Adipose tissue (tissue), 3 donors: ENCODE measurements around the gene ARMC8. TPM values are rescaled to one million over a fixed set of nuclear protein-coding genes. Genes with fewer than 3 reads are reported as not detected.

Experiments used
- H3K27ac ChIP-seq: one replicate; pipeline ENCODE4 v1.5.1; 2013; ENCODE audit warnings: low read depth, low read length
- WGBS, 3 donors: extraction: QIAGEN DNeasy Blood & Tissue Kit; methylation state at CpG; one replicate each; pipeline ENCODE4 v1.1.7; 2013; 5-methylcytosine and 5-hydroxymethylcytosine counted together
- polyA plus RNA-seq, 3 donors: library from polyadenylated mRNA; stranded (reverse); fragments of 200-250 nt; gene quantifications; one replicate each; pipeline ENCODE4 v1.2.3, GENCODE V29; 2013
- donor health status: healthy with polysubstance abuse.
- donor health status: Bipolar disorder and iron deficiency.
- donor health status: healthy.

The ARMC8 gene
- polyA plus RNA-seq, 3 donors: 9.1 to 32.1 (median 17.0) TPM

DNA sequence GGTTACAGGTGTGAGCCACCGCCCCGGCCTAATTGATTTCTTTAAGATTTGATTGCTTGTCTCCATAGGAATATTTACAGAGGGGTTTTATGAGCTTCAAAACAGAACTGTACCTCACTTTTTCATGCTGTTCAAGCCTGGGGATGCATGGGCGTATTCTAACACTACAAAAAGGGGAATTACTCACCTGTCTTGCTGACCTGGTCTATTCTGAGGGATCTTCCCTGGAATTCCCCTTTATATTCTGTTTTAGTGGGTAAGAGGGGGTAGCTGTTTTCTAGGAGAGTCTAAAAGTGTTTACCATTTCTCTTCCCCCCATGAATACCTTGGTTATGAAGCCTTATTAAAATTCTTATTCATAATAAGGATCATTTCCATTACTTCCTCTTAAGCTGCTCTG lies 94.5 kb downstream of the ARMC8 start:
- WGBS, 3 donors: 93 to 97% (median 96%) methylated on average over 3 of the region's 3 CpGs
- no peak overlapping the region for H3K27ac ChIP-seq

DNA sequence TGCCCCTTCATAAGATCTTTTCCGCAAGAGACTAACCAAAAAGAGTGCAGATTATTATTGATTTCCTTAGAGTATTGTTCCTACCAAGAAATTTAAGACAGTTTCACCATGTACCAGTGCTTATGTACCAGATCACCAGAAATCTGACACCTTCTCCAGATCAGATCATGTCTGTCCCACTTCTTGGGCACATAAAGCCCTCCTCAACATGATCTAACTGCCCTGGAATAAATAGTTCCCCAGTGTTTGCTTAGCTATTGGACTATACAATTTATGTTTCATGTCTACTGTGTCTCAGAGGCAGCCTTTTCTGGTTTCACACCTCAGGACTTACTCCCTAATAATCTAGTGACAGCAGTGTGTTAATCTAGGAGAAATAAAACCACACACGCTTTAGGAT lies 95.7 kb downstream of the ARMC8 start:
- H3K27ac ChIP-seq: no peak overlapping the region

DNA sequence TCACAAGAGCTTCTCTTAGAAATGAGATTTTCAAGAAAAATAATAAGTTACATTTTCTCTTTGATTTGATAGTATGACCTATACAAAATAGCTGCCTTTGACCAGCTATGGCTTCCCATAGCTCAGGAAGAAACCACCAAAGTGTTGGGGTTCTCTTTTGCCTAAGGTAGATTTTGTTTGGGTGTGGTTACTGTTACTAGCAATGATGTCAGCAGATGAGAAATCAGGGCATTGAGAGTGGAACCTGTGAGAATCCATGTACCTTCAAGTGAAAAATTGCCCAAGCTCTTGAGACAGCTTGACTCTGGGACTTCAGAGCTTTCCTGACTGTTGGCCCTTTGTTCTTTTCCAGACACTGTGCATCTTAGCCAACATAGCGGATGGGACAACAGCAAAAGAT lies 97.0 kb downstream of the ARMC8 start:
- WGBS, 3 donors: 97 to 100% (median 100%) methylated on average over 1 of the region's 1 CpG
- H3K27ac ChIP-seq: no peak overlapping the region

More for the DNA sequence above, 95.7 kb downstream of the ARMC8 start:
- WGBS, 3 donors: 97 to 98% (median 98%) methylated on average over 2 of the region's 2 CpGs

DNA sequence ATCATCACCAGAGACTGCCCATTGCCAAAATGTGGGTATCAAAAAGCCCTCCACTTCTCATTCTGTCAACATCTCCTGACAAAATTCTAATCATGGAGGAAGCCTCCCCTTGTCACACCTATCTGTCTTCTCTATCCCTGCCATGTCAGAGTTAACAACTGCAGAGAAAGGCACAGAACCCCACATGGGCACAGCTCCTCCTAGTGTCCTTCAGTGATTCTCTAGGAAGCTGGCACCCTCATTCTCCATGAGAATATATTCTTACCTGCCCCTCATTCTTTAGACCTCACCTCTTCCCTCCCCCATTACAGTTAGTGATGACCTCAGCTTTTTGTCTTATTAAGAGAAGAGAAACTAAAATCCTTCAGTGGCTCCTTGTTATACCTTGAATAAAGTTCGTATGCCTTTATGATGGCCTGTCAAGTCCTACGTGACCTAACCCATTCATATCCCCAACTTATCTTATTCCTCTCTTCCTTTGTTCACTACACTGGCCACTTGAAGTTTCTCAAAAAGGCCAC lies 97.9 kb downstream of the ARMC8 start:
- 95 to 98% (median 98%) methylated on average over 2 of the region's 2 CpGs for WGBS, 3 donors
- no peak overlapping the region for H3K27ac ChIP-seq

DNA sequence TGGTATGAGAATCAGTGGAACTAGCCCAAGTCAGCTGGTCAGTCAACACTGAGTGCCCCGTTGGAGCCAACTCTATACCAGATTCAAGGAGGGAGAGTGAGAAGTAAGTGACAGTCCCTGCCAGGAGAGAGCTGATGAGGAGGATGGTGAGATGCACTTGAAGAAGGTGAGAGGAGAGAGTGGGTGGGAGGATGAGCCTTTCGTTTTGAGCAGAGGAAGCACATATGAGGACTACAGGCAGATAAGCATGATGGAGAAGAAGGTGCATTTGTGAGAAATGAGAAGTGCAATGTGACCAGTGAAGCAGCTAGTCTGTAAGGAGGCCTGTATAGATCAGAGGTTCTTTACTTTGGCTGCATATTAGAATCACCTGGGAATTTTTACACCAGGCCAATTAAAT lies 102.2 kb downstream of the ARMC8 start:
- H3K27ac ChIP-seq: no peak overlapping the region
- WGBS, 3 donors: 85 to 98% (median 95%) methylated on average over 2 of the region's 2 CpGs

DNA sequence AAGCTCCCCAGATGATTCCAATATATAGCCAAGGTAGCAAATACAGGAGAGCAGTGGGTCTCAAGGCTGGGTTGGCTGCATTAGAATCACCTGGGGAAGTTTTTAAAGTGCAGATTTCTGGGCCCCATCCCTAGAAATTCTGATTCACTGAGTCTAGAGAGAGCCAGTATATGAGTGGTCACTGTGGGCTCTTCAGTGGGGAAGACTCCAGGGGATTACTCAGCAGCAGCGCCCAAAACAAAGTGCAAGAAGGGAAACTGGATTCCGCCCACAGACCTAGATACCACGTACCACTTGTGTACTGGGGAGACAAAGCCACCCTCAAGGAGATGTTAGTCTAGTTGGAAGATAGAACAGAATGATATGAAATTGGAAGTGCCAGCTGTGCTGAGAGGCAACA lies 102.6 kb downstream of the ARMC8 start:
- no peak overlapping the region for H3K27ac ChIP-seq
- WGBS, 3 donors: 96 to 99% (median 96%) methylated on average over 3 of the region's 3 CpGs

DNA sequence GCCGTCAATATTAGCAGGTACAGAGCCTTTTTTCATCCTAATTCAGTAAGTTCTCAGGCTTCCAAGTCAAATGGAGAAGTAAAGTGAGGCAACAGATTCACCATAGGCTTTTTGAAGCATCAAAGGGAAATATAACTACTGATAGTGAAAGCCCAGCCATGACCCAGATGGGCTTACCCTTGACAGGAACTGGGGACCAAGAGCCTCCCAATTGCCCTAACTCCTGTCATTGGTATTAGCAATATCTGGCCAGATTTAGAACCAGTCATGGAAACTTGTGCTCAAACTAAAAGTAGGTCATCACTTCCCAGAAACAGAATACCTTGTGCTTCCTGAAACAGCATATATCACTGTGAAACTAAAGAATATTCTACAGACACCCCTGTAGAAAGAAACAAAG lies 109.5 kb downstream of the ARMC8 start:
- WGBS, 3 donors: 94 to 97% (median 94%) methylated on average over 1 of the region's 1 CpG

DNA sequence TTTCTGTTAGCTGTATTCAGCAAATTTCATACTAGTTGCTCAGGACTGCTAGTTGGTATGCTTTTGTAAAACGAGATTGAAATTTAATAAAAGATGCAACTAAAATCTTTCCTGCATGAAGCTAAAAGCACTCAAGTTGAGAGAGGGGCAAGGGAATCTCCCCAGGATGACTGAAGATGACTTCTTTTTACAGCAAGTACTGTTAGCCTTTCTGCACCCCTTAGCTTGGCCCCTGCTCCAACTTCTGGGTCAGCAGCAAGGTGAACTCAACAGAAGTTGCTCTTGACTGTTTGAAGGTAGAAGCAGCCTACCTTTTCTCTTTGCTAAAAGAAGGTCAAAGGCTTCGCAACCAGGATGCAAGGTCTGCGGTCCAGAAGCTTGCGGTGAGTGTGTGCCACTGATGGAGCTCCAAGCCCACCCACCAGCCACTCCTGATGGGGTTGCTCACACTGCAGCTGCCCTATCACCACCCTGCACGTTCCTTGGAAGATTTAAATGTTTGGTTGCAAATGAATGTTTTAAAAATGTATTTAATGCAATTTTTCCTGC lies 110.0 kb downstream of the ARMC8 start:
- no peak overlapping the region for H3K27ac ChIP-seq
- WGBS, 3 donors: 91 to 94% (median 94%) methylated on average over 5 of the region's 5 CpGs

More for the DNA sequence above, 109.5 kb downstream of the ARMC8 start:
- no peak overlapping the region for H3K27ac ChIP-seq

DNA sequence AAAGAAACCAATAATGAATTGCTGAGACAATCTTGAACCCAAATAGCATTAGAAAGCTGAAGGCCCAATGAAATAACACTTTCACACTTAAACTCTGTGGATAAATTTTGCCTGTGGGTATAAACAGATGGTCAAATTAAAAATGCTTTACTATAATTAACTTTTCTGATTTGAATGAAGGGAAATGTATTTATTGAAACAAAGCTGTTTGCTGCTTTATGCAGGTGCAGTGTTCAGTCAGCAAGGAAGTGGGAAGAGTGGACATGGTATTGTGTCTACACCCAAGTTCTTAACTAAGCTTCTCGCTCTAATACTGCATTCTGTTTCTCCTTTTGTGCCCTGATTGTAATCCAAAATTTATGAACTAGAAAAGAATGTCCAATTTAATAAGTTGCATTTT lies 110.8 kb downstream of the ARMC8 start:
- no peak overlapping the region for H3K27ac ChIP-seq
- 92 to 97% (median 92%) methylated on average over 1 of the region's 1 CpG for WGBS, 3 donors

DNA sequence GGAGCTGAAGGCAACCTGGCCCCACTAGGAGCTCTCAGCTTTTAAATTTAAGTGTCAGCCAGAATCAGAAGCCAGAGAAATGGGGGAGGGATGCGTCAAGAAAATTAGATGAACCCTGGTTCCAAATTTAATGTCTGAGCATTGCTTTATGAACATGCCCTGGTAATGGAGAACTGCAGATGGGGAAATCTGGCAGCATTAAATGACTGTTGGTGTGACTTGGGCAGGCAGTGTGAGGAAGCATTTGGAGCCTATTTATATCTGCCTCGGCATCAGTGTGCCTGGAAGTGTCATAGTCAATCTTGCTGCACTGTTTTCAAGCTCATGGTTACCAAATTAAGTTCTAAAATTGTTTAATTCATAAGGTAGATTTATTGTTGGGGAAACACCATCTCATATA lies 113.5 kb downstream of the ARMC8 start:
- WGBS, 3 donors: 71 to 92% (median 81%) methylated on average over 2 of the region's 2 CpGs
- H3K27ac ChIP-seq: no peak overlapping the region

DNA sequence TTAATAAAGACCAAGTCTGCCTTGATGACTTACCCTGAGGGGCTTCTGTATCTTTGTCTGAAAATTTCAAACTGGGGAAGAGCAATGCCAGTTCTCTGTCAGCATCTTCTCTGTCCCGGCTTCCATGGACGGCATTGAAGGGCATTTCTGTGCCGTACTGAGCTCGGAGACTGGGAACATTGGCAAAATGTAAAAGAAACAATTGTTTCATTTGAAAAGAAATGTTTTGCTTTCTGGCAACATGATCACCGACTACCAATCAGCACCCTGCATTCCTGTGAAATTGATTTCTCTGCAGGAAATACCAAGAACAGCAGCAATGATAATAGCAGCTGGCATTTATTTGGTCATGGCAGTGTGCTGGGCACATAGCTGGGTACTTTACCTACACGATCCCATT lies 116.4 kb downstream of the ARMC8 start:
- no peak overlapping the region for H3K27ac ChIP-seq
- WGBS, 3 donors: 65 to 92% (median 92%) methylated on average over 6 of the region's 6 CpGs

DNA sequence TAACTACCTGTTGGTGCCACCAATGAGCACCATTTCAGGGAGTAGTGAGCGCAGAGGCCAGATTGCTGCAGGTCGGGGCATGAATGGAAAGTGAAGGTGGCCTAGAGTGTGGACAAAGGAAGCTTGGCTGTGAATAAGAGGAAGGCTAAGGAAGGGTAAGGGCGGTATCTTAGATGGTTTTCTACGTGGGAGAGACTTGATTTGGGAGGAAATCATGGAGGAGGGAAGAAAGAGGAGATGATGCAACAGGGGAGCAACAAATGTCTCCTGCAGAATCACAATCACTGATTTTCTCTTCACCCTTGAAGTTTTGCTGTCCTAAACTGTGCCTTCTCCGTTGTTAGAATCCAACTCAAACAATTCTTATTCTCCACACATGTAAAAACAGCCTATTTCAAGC lies 120.8 kb downstream of the ARMC8 start:
- H3K27ac ChIP-seq: no peak overlapping the region
- 82 to 89% (median 83%) methylated on average over 5 of the region's 5 CpGs for WGBS, 3 donors

DNA sequence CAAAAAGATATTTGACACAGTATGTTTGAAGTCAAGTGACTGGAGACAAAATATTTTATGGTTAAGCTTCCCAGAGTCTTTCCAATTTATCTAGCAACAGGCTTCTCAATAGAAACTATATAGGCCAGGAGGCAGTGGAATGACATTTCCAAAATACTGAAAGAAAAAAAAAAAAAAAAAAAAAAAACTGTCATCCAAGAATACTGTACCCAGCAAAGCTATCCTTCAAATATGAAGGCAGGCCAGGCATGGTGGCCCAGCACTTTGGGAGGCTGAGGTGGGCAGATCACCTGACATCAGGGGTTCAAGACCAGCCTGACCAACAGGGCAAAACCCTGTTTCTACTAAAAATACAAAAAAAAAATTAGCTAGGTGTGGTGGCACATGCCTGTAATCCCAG lies 121.7 kb downstream of the ARMC8 start:
- no peak overlapping the region for H3K27ac ChIP-seq

DNA sequence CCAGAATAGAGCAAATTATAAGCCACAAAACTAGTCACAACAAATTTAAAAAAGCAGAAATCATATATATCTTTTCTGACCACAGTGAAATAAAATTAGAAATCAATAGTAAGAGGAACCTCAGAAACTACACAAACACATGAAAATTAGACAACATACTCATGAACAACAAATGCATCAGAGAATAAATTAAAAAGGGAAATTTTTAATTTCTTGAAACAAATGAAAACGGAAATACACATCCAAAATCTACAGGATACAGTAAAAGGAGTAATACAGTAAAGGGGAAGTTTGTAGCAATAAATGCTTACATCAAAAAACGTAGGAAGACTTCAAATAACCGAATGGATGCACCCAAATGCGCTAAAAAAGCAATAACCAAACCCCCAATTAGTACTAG lies 123.4 kb downstream of the ARMC8 start:
- WGBS, 3 donors: 78 to 83% (median 79%) methylated on average over 4 of the region's 4 CpGs
- H3K27ac ChIP-seq: no peak overlapping the region

DNA sequence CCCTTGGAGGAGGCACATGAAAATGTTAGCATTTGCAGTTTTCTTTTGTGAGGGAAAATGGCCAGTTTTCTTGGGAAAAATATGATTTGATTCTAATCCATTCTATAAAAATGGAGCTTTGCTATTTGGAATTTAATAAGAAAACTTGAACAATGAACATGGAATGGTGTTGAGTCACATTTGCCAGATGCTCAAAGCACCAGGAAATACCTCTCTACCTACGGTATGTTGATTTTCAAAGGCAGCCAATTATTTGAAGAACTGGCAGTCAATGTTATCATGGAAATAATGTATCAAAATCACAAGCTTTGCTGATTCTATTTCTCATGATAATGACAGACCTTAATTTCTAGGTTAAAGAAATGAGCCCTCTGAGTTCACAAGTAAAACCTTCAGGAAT lies 127.7 kb downstream of the ARMC8 start:
- 63 to 65% (median 64%) methylated on average over 1 of the region's 1 CpG for WGBS, 3 donors
- H3K27ac ChIP-seq: no peak overlapping the region

DNA sequence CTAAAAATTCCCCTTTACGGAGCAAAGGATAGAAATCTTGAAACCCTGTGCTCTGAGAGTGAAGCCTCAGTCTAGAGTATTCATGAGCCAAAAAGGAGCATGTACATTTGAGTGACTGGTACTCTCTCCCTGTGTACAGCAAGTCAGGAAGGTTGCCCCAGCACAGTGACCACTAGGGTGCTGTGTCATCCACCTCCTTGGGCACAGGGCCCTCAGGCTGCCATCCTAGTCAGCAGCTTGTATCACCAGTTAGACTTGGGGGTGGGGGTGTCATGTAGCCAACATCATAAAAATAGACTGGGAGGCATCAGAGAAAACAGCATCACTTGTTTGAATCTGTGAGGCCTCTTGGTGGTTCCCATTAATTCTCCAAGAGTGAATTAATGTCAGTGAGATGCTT lies 130.6 kb downstream of the ARMC8 start:
- H3K27ac ChIP-seq: no peak overlapping the region
- 88 to 97% (median 96%) methylated on average over 1 of the region's 1 CpG for WGBS, 3 donors

DNA sequence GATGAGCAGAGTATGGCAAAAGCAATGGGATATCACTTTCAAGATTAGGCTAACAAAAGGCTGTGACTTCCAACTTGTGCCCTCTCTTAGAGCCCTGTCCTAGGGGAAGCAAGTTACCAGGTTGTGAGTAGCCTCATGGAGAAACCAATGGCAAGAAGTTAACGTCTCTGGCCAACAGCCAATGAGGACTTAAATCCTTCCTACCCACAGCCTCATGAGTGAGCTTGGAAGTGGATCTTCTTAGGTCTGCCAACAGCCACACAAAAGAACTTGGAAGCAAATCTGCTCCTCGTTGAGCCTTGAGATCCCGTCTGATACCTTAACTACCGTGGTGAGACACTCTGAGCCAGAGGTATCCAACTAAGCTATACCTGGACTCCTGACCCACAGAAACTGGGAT lies 136.9 kb downstream of the ARMC8 start:
- H3K27ac ChIP-seq: no peak overlapping the region
- WGBS, 3 donors: 62 to 70% (median 69%) methylated on average over 4 of the region's 4 CpGs

DNA sequence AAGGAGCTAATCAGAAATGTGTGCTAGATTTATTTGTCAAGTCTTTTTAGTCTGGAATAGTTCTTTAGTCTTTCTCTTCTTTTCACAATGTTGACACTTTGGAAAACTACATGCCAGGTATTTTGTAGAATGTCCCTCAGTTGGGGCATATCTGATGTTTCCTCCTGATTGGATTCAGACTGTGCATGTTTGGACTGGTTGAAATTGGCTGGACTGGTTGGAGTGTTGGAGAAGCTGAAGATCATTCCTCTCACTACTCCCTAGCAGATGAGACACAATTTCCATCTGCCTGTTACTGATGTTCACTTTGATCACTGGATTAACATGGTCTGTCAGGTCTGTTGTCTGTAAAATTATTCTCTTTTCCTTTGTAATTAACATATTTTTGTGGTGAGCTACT lies 138.9 kb downstream of the ARMC8 start:
- H3K27ac ChIP-seq: no peak overlapping the region

DNA sequence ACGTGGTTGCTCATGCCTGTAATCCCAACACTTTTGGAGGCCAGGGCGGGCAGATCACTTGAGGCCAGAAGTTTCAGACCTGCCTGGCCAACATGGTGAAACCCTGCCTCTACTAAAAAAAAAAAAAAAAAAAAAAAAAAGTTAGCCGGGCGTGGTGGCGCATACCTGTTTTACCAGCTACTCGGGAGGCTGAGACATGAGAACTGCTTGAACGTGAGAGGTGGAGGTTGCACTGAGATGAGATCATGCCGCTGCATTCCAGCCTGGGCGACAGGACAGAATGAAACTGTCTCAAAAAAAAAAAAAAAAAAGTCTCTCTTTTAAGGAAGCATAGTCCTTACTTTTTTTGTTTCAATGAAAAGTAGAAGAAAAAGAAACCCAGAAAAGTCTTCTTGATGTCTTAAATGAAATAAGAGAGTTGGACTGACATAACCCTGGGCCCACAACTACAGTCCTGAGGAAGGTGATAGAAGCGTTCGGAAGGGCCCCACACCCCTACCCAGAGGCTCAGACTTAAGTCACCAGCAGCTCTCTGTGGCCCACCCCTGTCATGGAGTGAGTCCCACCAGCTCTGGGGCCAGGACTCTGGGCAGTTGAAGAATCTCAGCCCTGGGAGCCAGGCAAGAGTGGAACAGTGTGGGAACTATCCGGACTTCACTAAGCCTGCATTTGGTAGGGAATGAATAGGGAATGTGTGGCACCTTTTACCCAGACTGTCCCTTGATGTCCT lies 139.9 kb downstream of the ARMC8 start:
- 94 to 95% (median 94%) methylated on average over 12 of the region's 12 CpGs for WGBS, 3 donors
- H3K27ac ChIP-seq: no peak overlapping the region

DNA sequence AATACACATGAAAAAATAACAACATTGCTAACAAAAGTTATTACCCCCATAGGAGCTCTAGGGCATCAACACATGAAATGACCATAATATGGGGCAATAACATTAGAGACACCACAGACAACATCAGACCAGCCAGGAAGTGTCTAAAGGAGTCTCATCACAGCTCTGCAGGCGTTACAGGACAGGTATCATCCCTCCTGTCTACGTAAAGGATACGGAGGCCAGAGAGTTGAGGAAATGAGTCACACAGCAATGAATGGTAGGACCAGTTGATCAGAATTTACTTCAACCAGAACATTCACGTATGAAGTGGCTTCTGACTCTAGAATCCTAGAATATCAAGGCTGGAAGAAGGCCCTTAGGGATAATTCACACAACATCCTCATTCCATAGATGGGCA lies 140.7 kb downstream of the ARMC8 start:
- H3K27ac ChIP-seq: no peak overlapping the region
- 66 to 89% (median 83%) methylated on average over 4 of the region's 4 CpGs for WGBS, 3 donors
